Activated naive CD8-positive, alpha-beta T cell treated with anti-CD3 and anti-CD28 coated beads, Interleukin-2, amount 10 ng/mL, durations not matched to agents 7 days and 5 days (primary cell): ENCODE results near the gene NXN. TPM values are rescaled to one million over a fixed set of nuclear protein-coding genes. Genes with fewer than 3 reads are reported as not detected.
"Not testable (repeated sequence)": the region's sequence is repeated elsewhere in the genome, so short reads cannot be mapped to it uniquely, and the experiment has no call there.

Experiments
- ATAC-seq: fragments of 150-1000 bp; cut with Tn5 transposase; one replicate; pipeline ENCODE4 v1.10.0; 2021; ENCODE audit warnings: low read depth, moderate library complexity
- POLR2A ChIA-PET: fragments of 350-600 bp; sonication (Branson Sonifier 250); formaldehyde crosslinking; loops from one replicate; lab custom pipeline; 2021; ENCODE audit warnings: antibody characterized with exemption; lab: Charles Lee
- DNase-seq: peaks from one replicate; pipeline ENCODE4 v3.0.0; 2021
- H3K27ac Mint-ChIP-seq: one replicate; pipeline ENCODE4 v1.8.0; 2022; ENCODE audit warnings: mild to moderate bottlenecking, mixed read lengths
- H3K27me3 Mint-ChIP-seq: one replicate; pipeline ENCODE4 v1.8.0; 2022; ENCODE audit warnings: mild to moderate bottlenecking, moderate library complexity, mixed read lengths
- H3K36me3 Mint-ChIP-seq: one replicate; pipeline ENCODE4 v1.8.0; 2021; ENCODE audit warnings: mild to moderate bottlenecking, mixed read lengths
- H3K4me1 Mint-ChIP-seq: one replicate; pipeline ENCODE4 v1.8.0; 2021; ENCODE audit warnings: mixed read lengths
- H3K4me3 Mint-ChIP-seq: one replicate; pipeline ENCODE4 v1.8.0; 2022; ENCODE audit warnings: mild to moderate bottlenecking, moderate library complexity, mixed read lengths
- H3K9me3 Mint-ChIP-seq: one replicate; pipeline ENCODE4 v1.8.0; 2021; ENCODE audit warnings: mixed read lengths
- microRNA-seq: library from miRNA; unstranded; fragments of <30 nt; microRNA quantifications from one replicate; pipeline ENCODE4 v1.2.0, GENCODE V29; 2022
- total RNA-seq, 2 experiments: library from RNA; stranded (reverse); gene quantifications; one replicate each; pipeline ENCODE4 v1.2.3, GENCODE V29; 2021

NXN gene
- total RNA-seq, 2 experiments from 2014 or later = 0.22 to 0.37 TPM

- Mint-ChIP-seq H3K27ac (peak within 1 kb of the TSS; percentile 97), H3K9me3 (peaks cover 4% of the 10 kb centered on the region), H3K36me3 (peaks cover 29% of the 10 kb centered on the region), H3K4me1 (peaks cover 25% of the 10 kb centered on the region), H3K27me3 (no peaks in the 10 kb centered on the region), H3K4me3 (peak within 1 kb of the TSS; percentile 98)
- DNase-seq = peak; percentile 100
- ATAC-seq = peak; percentile 88
- POLR2A ChIA-PET = interaction anchor here (0.6 to 3.3 kb wide), 7 partner anchors 19 to 1077 kb away, joined by 3 to 21 read pairs (median 4); partner anchors contain the start of genes GLOD4, MRM3 and VPS53
Observed at GRCh38 chr17:752002-752619, 227.5 kb downstream of the NXN start, which contains the start of gene GEMIN4. TSS of gene GEMIN4 (minus strand) at chr17:752264. CDS start at chr17:752142, 122 bp downstream.

GRCh38 chr17:751269-752001 lies 228.1 kb downstream of the NXN start:
- H3K27me3 Mint-ChIP-seq = no peaks in the 10 kb centered on the region
- H3K9me3 Mint-ChIP-seq = peaks cover 4% of the 10 kb centered on the region
- H3K36me3 Mint-ChIP-seq = peaks cover 29% of the 10 kb centered on the region
- peak; percentile 74 for DNase-seq
- H3K4me1 Mint-ChIP-seq = peaks cover 25% of the 10 kb centered on the region
- peak; percentile 51 for ATAC-seq
- peak overlapping the region; percentile 98 for H3K4me3 Mint-ChIP-seq
- POLR2A ChIA-PET = interaction anchor here (0.6 to 3.3 kb wide), 6 partner anchors 15 to 229 kb away, joined by 3 to 21 read pairs (median 4); partner anchors contain the start of genes GLOD4, MRM3 and VPS53
- peak overlapping the region; percentile 96 for H3K27ac Mint-ChIP-seq

GRCh38 chr17:750431-751037 lies 229.0 kb downstream of the NXN start:
- Mint-ChIP-seq H3K27me3 (no peaks in the 10 kb centered on the region), H3K27ac (peak overlapping the region; percentile 44), H3K9me3 (peaks cover 4% of the 10 kb centered on the region), H3K4me1 (peaks cover 25% of the 10 kb centered on the region), H3K36me3 (peaks cover 28% of the 10 kb centered on the region), H3K4me3 (peak overlapping the region; percentile 98)
- POLR2A ChIA-PET = interaction anchor here (0.6 to 2.9 kb wide), 5 partner anchors 14 to 230 kb away, joined by 3 to 21 read pairs (median 3); partner anchors contain the start of gene VPS53
- DNase-seq (no peak), ATAC-seq (no peak)

GRCh38 chr17:749359-749758 lies 230.2 kb downstream of the NXN start:
- not testable (repeated sequence) for H3K9me3 Mint-ChIP-seq, H3K27ac Mint-ChIP-seq, ATAC-seq, DNase-seq, H3K27me3 Mint-ChIP-seq
- H3K4me1 Mint-ChIP-seq = peaks cover 25% of the 10 kb centered on the region
- peak overlapping the region; percentile 27 for H3K4me3 Mint-ChIP-seq
- POLR2A ChIA-PET = interaction anchor here (2.9 kb wide), 1 partner anchor 34 kb away, joined by 21 read pairs; the partner anchor contains the start of gene VPS53
- peaks cover 29% of the 10 kb centered on the region for H3K36me3 Mint-ChIP-seq

Small RNA genes lying within 50 kb of the gene (microRNA-seq; reads per million reads assigned to microRNA genes)
- 4.9 reads per million for gene MIR3183

Other genes starting within 250 kb of the NXN start
- 10 to 100 TPM; 12.5 to 13.1 TPM for gene TLCD3A, start 247.2 kb downstream of the NXN start, total RNA-seq
- gene GEMIN4, start 227.5 kb downstream of the NXN start, total RNA-seq = 10 to 100 TPM; 29.4 to 30.2 TPM
- gene GLOD4, start 197.5 kb downstream of the NXN start, total RNA-seq = 10 to 100 TPM; 57.8 to 64.8 TPM
- gene MRM3, start 197.4 kb downstream of the NXN start, total RNA-seq = 10 to 100 TPM; 18.3 to 21.5 TPM
- 10 to 100 TPM; 10.3 to 10.7 TPM for gene TIMM22, start 17.4 kb upstream of the NXN start, total RNA-seq
- 100 to 1,000 TPM; 156 to 158 TPM for gene ABR, start 200.2 kb upstream of the NXN start, total RNA-seq